Natural killer cell (primary cell): ENCODE data around the gene HSP90AA1. TPM values are rescaled to one million over a fixed set of nuclear protein-coding genes. Genes with fewer than 3 reads are reported as not detected.
"Not testable (repeated sequence)": the region's sequence is repeated elsewhere in the genome, so short reads cannot be mapped to it uniquely, and the experiment has no call there.

Experiments used
- ATAC-seq, 3 donors: fragments of 150-1000 bp in 2 of 3; fragments of 200-7000 bp in 1 of 3; cut with Tn5 transposase; 1 replicate in 1 of 3; 2 replicates in 2 of 3; pipeline ENCODE4 v1.10.0; 2021; ENCODE audit warnings: mild to moderate bottlenecking in 2 of 3, moderate library complexity in 2 of 3
- DNase-seq, 2 donors: peaks; one replicate each; pipeline versions ENCODE4 v3.0.0 to v3.0.0-alpha.2; 2013 to 2021; ENCODE audit warnings: mixed read lengths in 1 of 2
- H3K27ac ChIP-seq: one replicate; pipeline ENCODE4 v1.5.1; 2013; ENCODE audit warnings: mild to moderate bottlenecking, low read length
- H3K27me3 ChIP-seq: one replicate; pipeline ENCODE4 v1.6.1; 2013; ENCODE audit warnings: low read length; ENCODE audit not compliant: control insufficient read depth, insufficient read depth
- H3K36me3 ChIP-seq: one replicate; pipeline ENCODE4 v1.6.1; 2013; ENCODE audit warnings: low read length; ENCODE audit not compliant: control insufficient read depth, insufficient read depth
- H3K4me1 ChIP-seq: one replicate; pipeline ENCODE4 v1.6.1; 2013; ENCODE audit warnings: low read length; ENCODE audit not compliant: control insufficient read depth, insufficient read depth
- H3K4me3 ChIP-seq: one replicate; pipeline ENCODE4 v1.5.1; 2013; ENCODE audit warnings: low read length
- H3K9me3 ChIP-seq: one replicate; pipeline ENCODE4 v1.6.1; 2013; ENCODE audit warnings: low read length; ENCODE audit not compliant: control insufficient read depth, insufficient read depth
- H3K27ac Mint-ChIP-seq, 2 donors: one replicate each; pipeline ENCODE4 v1.8.0; 2022; ENCODE audit warnings: mild to moderate bottlenecking in 2 of 2, mixed read lengths in 2 of 2, moderate library complexity in 1 of 2
- H3K27me3 Mint-ChIP-seq, 2 donors: one replicate each; pipeline ENCODE4 v1.8.0; 2022; ENCODE audit warnings: low read depth in 2 of 2, mixed read lengths in 2 of 2
- H3K36me3 Mint-ChIP-seq: one replicate; pipeline ENCODE4 v1.8.0; 2022; ENCODE audit warnings: mixed read lengths
- H3K4me1 Mint-ChIP-seq, 2 donors: one replicate each; pipeline ENCODE4 v1.8.0; 2022; ENCODE audit warnings: mixed read lengths in 2 of 2
- H3K4me3 Mint-ChIP-seq: one replicate; pipeline ENCODE4 v1.8.0; 2022; ENCODE audit warnings: mild to moderate bottlenecking, moderate library complexity, mixed read lengths
- H3K9me3 Mint-ChIP-seq, 2 donors: one replicate each; pipeline ENCODE4 v1.8.0; 2022; ENCODE audit warnings: mixed read lengths in 2 of 2
- WGBS: methylation state at CpG from one replicate; pipeline ENCODE4 v1.1.7; 2013; ENCODE audit warnings: missing lambda C conversion rate; ENCODE audit not compliant: insufficient coverage; 5-methylcytosine and 5-hydroxymethylcytosine counted together
- intact Hi-C: fragments of 100-400 bp; cut with micrococcal nuclease; formaldehyde crosslinking; loops from one replicate; pipeline ENCODE4 v1.14.2; 2022
- total RNA-seq, 4 donors: library from RNA; stranded (reverse); fragments of 120-200 nt in 1 of 4; gene quantifications; one replicate each; pipeline versions ENCODE4 v1.2.3 to v1.2.4, GENCODE V29; 2013 to 2022
- TF ChIP-seq, protein P1 (sequence below): fragments of 200-600 bp; IDR thresholded peaks from one replicate; pipeline ENCODE4 v1.8.0; 2022; ENCODE audit warnings: antibody characterized with exemption

The HSP90AA1 gene
- total RNA-seq, 3 donors from 2014 or later (not counting 1 experiment from before 2014, with no cell fraction given), result 470 to 665 (median 663) TPM

DNA sequence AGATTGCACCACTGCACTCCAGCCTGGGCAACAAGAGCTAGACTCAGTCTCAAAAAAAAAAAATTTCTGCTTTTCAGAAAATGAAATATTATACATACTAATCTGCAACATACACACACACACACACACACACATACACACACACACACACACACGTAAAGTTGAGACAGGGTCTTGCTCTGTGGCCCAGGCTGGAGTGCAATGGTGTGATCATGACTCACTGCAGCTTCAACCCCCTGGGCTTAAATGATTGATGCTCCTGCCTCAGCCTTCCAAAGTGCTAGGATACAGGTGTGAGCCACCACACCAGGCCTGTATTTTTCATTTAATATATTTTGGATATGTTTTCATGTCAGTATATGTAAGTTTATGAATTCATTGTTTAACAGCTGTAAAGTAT is 34.0 kb upstream of the HSP90AA1 start:
- no peaks in the 10 kb centered on the region for H3K36me3 Mint-ChIP-seq
- no peaks in the 10 kb centered on the region for H3K9me3 Mint-ChIP-seq
- DNase-seq, result no peak

DNA sequence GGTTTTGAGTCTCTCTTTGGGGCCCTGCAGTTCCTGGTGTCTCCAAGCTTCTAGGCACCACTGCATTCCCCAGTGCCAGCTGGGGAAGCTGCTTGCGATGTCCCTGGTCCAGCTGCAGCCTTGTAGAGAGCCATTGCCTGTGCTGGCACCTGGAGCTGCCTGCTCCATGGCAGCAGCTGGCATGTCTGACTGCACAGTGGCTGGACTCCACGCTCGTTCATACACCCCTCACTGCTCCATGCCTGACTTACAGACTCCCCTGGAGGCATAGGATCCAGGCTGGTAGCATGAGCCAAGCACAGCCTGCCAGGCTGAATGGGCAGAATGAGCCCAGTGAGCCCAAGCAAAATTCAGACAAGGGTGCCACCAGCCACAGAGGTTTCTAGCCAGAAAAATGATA is 31.0 kb upstream of the HSP90AA1 start:
- Mint-ChIP-seq H3K4me1 (no peaks in the 10 kb centered on the region), H3K27ac (no peak overlapping the region), H3K36me3 (no peaks in the 10 kb centered on the region), H3K27me3 (no peaks in the 10 kb centered on the region), H3K4me3 (no peak overlapping the region), H3K9me3 (no peaks in the 10 kb centered on the region)
- Histone ChIP-seq H3K9me3 (no peaks in the 10 kb centered on the region), H3K4me1 (no peaks in the 10 kb centered on the region), H3K36me3 (no peaks in the 10 kb centered on the region), H3K27me3 (no peaks in the 10 kb centered on the region), H3K27ac (no peak overlapping the region), H3K4me3 (no peak overlapping the region)
- 93% methylated on average over 3 of the region's 3 CpGs for WGBS
- intact Hi-C loops, result no loop called here
- no peak for DNase-seq
- TF ChIP-seq, protein P1, sequence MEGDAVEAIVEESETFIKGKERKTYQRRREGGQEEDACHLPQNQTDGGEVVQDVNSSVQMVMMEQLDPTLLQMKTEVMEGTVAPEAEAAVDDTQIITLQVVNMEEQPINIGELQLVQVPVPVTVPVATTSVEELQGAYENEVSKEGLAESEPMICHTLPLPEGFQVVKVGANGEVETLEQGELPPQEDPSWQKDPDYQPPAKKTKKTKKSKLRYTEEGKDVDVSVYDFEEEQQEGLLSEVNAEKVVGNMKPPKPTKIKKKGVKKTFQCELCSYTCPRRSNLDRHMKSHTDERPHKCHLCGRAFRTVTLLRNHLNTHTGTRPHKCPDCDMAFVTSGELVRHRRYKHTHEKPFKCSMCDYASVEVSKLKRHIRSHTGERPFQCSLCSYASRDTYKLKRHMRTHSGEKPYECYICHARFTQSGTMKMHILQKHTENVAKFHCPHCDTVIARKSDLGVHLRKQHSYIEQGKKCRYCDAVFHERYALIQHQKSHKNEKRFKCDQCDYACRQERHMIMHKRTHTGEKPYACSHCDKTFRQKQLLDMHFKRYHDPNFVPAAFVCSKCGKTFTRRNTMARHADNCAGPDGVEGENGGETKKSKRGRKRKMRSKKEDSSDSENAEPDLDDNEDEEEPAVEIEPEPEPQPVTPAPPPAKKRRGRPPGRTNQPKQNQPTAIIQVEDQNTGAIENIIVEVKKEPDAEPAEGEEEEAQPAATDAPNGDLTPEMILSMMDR, result no peak
- no peak for ATAC-seq

More for the DNA sequence above, 34.0 kb upstream of the HSP90AA1 start:
- no peak overlapping the region for H3K27ac ChIP-seq
- no peaks in the 10 kb centered on the region for H3K27me3 Mint-ChIP-seq
- H3K4me3 Mint-ChIP-seq, result no peak overlapping the region
- intact Hi-C loops, result no loop called here
- no peaks in the 10 kb centered on the region for H3K27me3 ChIP-seq
- H3K9me3 ChIP-seq, result no peaks in the 10 kb centered on the region
- H3K4me1 ChIP-seq, result no peaks in the 10 kb centered on the region
- WGBS, result 94% methylated on average over 1 of the region's 1 CpG
- no peak overlapping the region for H3K4me3 ChIP-seq
- TF ChIP-seq, protein P1, result no peak
- no peak overlapping the region for H3K27ac Mint-ChIP-seq
- H3K36me3 ChIP-seq, result no peaks in the 10 kb centered on the region
- ATAC-seq, result no peak
- H3K4me1 Mint-ChIP-seq, result no peaks in the 10 kb centered on the region

DNA sequence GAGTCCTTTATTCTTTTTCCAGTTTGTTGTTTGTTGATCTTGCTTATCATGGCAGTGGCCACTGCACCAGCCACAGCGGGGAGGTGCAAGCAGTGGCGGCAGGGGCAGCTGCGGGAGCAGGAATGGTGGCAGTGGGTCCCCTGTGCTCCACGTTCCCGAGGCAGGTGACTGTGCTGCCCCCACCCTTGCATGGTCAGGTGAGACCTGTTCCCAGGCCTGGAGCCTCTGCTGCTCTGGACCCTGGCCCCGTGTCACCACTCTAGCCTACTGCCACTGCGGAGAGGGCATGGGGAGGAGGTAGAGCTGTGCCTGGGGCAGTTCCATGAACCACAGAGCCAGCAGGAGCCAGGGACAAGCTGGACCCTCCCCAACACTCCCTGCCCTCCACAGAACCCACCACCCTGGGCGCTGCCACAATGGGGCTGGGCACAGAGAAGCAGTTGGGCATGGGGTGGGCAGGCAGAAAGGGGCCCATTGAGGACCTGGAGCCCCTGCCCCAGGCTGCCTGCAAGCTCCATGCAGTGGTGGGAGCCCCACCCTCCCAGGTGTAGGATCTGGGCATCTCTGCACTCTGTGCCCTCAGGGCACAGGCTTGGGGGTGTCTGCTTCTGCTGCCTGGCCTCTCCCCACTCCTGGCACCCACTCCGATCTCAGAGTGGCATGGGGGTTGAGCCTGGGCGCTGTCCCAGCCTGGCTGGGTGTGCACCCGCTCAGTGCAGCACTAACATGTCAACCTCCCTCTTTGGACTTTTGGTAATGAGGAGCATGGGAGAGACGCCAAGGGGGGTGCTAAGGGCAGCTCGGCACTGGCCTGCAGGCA is 29.7 kb upstream of the HSP90AA1 start:
- no peaks in the 10 kb centered on the region for H3K9me3 ChIP-seq
- ATAC-seq (no peak), DNase-seq (no peak)
- no peaks in the 10 kb centered on the region for H3K27me3 Mint-ChIP-seq
- 95% methylated on average over 13 of the region's 13 CpGs for WGBS
- no peaks in the 10 kb centered on the region for H3K4me1 Mint-ChIP-seq
- intact Hi-C loops, result no loop called here
- H3K4me3 ChIP-seq, result no peak overlapping the region
- H3K27me3 ChIP-seq, result no peaks in the 10 kb centered on the region
- no peaks in the 10 kb centered on the region for H3K9me3 Mint-ChIP-seq
- no peak overlapping the region for H3K27ac ChIP-seq
- H3K36me3 Mint-ChIP-seq, result no peaks in the 10 kb centered on the region
- H3K4me3 Mint-ChIP-seq, result no peak overlapping the region
- TF ChIP-seq, protein P1, result no peak
- no peaks in the 10 kb centered on the region for H3K36me3 ChIP-seq
- H3K4me1 ChIP-seq, result no peaks in the 10 kb centered on the region
- no peak overlapping the region for H3K27ac Mint-ChIP-seq

DNA sequence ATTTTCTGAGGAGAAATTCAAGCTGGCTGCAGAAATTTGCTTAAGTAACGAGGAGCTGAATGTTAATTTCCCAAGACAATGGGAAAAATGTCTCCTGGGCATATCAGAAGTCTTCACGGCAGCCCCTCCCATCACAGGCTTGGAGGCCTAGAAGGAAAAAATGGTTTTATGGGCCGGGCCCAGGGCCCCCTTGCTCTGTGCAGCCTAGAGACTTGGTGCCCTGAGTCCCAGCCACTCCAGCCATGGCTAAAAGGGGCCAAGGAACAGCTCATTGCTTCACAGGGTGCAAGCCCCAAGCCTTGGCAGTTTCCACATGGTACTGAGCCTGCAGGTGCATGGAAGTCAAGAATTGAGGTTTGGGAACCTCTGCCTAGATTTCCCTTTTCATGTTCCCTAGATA is 24.3 kb upstream of the HSP90AA1 start:
- Mint-ChIP-seq H3K4me3 (no peak overlapping the region), H3K9me3 (no peaks in the 10 kb centered on the region), H3K27me3 (peaks cover 0 to 3% of the 10 kb centered on the region in 2 donors)

DNA sequence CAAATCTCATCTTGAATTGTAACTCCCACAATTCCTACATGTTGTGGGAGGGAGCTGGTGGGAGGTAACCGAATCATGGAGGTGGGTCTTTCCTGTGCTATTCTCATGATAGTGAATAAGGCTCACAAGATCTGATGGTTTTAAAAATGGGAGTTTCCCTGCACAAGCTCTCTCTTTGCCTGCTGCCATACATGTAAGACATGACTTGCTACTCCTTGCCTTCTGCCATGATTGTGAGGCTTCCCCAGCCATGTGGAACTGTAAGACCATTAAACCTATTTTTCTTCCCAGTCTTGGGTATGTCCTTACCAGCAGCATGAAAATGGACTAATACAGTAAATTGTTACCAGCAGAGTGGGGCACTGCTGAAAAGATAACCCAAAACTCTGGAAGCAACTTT is 22.5 kb upstream of the HSP90AA1 start:
- intact Hi-C loops, H3K27me3 Mint-ChIP-seq, H3K4me3 Mint-ChIP-seq, H3K36me3 Mint-ChIP-seq, H3K4me3 ChIP-seq, H3K4me1 Mint-ChIP-seq, H3K4me1 ChIP-seq, H3K27ac ChIP-seq, H3K9me3 Mint-ChIP-seq, ATAC-seq, H3K36me3 ChIP-seq, H3K27me3 ChIP-seq, DNase-seq, H3K9me3 ChIP-seq, H3K27ac Mint-ChIP-seq: not testable (repeated sequence)
- no CpG with 5 or more reads among the region's 1 CpG for WGBS

More for the DNA sequence above, 24.3 kb upstream of the HSP90AA1 start:
- H3K36me3 Mint-ChIP-seq, result no peaks in the 10 kb centered on the region
- intact Hi-C loops, result no loop called here
- DNase-seq (no peak), ATAC-seq (no peak)
- TF ChIP-seq, protein P1, result no peak
- no peaks in the 10 kb centered on the region for H3K9me3 ChIP-seq
- no peak overlapping the region for H3K27ac Mint-ChIP-seq
- 87% methylated on average over 3 of the region's 3 CpGs for WGBS
- H3K4me3 ChIP-seq, result no peak overlapping the region
- H3K4me1 Mint-ChIP-seq, result no peaks in the 10 kb centered on the region
- H3K36me3 ChIP-seq, result no peaks in the 10 kb centered on the region
- H3K4me1 ChIP-seq, result no peaks in the 10 kb centered on the region
- H3K27ac ChIP-seq, result no peak overlapping the region
- H3K27me3 ChIP-seq, result no peaks in the 10 kb centered on the region
